ENCODE measurements around the gene IL25.
A peak's percentile ranks its signal among the peaks of the same experiment; 100 is the strongest.
"Not testable (repeated sequence)": the region's sequence is repeated elsewhere in the genome, so short reads cannot be mapped to it uniquely, and the experiment has no call there.

The IL25 gene

DNA sequence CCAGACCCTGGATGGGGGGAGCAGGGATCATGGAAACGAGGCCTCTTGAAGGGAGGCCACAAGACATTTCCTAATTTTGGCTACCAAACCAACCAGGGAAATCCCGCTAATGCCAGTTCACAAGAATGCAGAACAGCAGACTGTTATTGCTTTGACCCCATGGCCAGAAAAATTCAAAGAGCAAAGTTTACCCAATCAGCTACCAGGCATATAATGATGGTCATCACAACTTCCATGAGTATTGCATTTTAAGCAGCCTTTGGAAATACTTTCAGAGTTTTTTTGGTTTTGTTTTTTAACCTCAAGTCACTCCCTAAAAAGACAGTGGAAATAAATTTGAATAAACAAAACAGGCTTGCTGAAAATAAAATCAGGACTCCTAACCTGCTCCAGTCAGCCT is at the start of gene IL25:
TSS of gene IL25 (plus strand) at position 301 of the 400 bp plus-strand sequence.
- DNase-seq (ENCODE audit: low spot score) = no peak

DNA sequence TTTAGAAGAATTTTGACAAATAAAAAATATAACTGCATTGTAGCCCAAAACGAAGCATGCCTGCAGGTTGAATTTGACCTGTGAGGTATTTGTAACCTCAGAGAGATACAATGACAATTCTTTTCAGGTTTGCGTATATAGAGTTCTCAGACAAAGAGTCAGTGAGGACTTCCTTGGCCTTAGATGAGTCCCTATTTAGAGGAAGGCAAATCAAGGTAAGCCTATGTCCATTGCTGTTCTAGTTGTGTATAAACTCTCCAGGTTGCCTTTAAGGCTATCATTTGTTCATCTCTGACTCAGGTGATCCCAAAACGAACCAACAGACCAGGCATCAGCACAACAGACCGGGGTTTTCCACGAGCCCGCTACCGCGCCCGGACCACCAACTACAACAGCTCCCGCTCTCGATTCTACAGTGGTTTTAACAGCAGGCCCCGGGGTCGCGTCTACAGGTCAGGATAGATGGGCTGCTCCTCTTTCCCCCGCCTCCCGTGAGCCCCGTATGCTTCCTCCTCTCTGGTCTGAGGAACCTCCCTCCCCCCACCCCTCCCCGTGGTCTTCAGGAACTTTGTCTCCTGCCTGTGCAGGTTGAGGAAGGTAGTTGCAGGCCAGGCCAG is 48.7 kb upstream of the IL25 start:
- DNase-seq (ENCODE audit: low spot score) = no peak

DNA sequence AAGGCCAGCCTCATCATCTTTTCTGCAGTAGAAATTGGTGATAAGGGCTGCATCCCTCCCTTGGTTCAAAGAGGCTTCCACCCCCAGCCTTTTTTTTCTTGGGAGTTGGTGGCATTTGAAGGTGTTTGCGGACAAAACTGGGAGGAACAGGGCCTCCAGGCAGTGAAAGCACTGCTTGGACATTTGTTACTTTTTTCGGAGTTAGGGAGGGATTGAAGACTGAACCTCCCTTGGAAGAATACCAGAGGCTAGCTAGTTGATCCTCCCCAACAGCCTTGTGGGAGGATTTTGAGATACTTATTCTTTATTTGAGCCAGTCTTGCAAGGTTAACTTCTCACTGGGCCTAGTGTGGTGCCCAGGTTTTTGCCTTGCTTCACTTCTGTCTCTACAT is 48.2 kb upstream of the IL25 start:
- DNase-seq (ENCODE audit: low spot score) = no peak

DNA sequence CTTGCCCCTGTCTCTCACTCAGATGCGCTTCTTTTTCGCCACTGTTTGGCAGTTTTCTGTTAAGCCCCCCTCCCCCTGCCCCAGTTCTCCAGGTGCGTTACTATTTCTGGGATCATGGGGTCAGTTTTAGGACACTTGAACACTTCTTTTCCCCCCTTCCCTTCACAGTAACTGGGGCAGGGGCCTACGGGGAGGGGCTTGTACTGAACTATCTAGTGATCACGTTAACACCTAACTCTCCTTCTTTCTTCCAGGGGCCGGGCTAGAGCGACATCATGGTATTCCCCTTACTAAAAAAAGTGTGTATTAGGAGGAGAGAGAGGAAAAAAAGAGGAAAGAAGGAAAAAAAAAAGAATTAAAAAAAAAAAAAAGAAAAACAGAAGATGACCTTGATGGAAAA is 47.6 kb upstream of the IL25 start:
- no peak for DNase-seq (ENCODE audit: low spot score)

DNA sequence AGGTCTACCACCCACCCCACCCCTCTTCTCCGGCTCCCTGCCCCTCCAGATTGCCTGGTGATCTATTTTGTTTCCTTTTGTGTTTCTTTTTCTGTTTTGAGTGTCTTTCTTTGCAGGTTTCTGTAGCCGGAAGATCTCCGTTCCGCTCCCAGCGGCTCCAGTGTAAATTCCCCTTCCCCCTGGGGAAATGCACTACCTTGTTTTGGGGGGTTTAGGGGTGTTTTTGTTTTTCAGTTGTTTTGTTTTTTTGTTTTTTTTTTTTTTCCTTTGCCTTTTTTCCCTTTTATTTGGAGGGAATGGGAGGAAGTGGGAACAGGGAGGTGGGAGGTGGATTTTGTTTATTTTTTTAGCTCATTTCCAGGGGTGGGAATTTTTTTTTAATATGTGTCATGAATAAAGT is 46.9 kb upstream of the IL25 start:
- not testable (repeated sequence) for DNase-seq (ENCODE audit: low spot score)

DNA sequence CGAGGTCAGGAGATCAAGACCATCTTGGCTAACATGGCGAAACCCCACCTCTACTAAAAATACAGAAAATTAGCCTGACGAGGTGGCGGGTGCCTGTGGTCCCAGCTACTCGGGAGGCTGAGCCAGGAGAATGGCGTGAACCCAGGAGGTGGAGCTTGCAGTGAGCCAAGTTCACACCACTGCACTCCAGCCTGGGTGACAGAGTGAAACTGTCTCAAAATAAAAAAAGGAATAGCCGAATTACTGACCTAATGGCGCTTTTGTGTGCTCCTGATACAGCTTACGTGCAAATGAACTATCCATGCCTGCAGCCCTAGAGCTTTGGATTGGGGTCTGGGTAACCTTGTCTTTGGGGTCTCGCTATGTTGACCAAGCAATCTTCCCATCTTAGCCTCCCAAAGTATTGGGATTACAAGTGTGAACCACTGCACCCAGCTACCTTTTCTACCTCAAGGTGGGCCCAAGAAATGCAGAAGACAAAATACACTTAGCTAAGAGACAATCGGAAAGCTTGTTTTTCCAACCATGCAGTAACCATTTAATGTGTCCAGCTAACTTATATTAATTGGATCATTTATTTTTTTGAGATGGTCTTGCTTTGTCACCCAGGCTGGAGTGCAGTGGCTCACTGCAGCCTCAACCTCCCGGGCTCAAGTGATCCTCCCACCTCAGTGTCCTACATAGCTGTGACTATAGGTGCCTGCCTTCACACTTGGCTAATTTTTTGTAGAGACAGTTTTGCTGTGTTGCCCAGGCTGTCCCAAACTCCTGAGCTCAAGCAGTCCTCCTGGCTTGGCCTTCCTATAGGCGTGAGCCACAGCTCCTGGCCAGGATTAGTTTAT is 45.9 kb upstream of the IL25 start:
- DNase-seq (ENCODE audit: low spot score) = no peak

DNA sequence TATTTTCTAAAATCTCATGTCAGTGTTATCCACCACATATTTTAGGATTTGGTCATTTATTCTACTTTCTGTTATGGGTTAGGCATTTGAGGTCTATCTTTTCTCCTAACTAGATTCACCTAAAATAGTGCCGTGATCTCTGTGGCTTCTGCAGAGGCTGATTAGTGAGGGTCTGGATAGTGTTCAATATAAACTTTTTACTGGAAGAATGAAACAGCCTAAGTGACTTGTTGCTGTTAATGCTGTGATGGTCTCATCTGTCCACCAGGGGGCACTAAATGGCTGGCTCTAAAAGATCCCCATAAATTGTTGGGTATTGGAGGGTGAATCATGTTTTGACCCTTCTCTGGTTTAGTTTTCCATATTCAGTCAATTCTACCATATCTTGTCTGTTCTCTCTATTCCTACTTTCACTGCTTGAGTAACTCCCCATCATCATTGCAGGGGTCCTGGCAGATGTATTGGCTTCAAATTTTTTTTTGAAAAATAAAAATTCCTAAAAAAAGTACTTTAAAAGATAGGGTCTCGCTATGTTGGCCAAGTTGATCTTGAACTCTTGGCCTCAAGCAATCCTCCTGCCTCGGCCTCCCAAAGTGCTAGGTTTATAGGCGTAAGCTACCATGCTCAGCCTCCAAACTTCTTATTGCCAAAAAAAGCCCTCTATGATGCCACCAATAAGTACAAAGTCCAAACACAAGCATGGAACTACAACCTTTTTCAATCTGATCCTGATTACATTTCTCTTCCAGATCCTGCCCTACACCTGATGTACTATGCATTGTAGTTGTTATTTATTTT is 44.5 kb upstream of the IL25 start:
- DNase-seq (ENCODE audit: low spot score) = peak; percentile 83

DNA sequence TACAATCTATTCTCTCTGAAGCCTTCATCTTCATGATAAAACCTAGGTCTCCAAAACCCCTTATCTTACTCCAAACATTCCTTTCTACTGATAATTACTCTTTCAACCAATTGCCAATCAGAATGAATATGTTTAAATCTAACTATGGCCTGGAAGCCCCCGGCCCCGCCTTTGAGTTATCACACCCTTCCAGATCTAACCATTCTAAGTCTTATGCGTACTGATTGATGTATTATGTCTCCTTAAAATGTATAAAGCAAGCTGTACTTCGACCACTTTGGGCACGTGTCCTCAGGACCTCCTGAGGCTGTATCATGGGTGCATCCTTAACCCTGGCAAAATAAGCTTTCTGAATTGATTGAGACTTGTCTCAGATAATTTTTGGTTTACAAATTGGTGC is 37.0 kb upstream of the IL25 start:
- DNase-seq (ENCODE audit: low spot score) = no peak

DNA sequence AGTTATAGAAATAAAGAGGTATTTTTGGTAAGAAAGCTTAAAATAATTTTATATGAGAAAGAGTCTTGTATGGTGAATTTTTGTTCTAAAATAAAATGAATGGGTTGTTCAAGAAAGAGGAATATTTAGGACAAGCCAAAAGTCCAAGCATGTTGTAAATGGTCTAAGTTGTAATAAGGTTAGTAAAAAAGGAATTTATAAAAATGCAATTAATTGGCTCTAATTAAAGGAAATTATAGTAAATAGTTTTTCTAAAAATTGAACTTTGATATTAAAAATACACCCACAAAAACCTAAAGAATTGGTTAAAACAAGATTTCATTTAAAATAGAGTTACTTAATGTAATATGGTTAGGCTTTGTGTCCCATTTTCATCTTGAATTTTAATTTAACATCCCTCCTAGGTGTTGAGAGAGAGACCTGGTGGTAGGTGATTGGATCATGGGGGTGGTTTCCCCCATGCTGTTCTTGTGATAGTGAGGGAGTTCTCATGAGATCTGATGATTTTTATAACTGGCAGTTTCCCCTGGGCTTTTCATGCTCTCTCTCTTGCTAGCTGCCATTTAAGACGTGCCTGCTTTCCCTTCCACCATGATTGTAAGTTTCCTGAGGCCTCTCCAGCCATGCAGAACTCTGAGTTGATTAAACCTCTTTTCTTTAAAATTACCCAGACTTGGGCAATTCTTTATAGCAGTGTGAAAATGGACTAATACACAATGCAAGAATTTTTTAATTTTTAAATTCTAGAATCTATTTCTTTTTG is 32.9 kb upstream of the IL25 start:
- no peak for DNase-seq (ENCODE audit: low spot score)

DNA sequence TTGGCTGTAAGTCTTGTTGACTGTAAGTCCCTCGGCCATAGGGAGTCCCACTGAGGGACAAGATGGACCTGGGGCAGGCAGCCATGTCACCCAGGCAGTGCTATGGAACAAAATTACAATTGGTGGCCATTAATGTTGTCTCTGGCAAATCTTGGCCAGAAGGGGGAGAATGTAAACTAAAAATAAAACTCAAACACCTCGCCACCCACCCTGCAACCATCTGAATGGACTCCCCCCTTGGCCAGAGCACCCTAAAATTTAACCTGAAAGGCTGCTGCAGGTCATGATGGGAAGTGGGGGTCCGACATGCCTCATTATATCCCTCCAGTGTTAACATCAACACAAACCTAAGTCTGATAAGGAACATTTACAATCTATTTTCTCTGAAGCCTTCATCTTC is 28.1 kb upstream of the IL25 start:
- no peak for DNase-seq (ENCODE audit: low spot score)

DNA sequence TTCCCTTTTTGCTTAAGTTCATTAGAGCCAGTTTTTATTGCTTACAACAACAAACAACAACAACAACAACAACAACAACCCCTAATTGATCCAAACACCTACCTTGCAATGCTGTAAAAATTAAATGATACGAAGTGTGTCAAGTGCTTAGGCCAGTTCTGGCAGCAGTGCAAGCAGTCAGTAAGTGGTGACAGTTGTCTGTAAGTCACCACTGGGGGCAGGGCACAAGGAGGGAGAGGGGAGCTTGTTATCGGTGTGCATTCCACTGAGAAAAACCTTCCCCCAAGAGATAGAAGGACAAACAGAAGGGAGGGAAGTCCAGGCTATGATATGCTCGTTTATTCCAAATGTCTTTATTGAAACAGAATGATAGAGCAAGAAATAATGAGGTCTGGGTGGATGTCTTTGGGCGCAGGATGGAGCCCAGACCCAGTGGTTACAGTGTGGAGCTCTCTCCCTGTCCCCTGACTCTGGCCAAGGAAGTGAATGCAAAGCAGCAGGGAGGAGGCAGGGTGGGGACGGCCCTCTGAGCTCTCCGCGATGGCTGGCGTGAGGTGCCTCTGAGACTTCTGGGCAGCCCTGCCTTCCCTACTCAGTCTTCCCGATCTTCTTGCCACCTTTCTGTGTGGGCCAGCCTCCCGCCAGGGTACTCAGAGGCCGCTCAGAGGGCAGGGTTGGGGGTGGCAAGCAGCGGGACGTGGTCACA is 26.5 kb upstream of the IL25 start:
- DNase-seq (ENCODE audit: low spot score) = no peak

DNA sequence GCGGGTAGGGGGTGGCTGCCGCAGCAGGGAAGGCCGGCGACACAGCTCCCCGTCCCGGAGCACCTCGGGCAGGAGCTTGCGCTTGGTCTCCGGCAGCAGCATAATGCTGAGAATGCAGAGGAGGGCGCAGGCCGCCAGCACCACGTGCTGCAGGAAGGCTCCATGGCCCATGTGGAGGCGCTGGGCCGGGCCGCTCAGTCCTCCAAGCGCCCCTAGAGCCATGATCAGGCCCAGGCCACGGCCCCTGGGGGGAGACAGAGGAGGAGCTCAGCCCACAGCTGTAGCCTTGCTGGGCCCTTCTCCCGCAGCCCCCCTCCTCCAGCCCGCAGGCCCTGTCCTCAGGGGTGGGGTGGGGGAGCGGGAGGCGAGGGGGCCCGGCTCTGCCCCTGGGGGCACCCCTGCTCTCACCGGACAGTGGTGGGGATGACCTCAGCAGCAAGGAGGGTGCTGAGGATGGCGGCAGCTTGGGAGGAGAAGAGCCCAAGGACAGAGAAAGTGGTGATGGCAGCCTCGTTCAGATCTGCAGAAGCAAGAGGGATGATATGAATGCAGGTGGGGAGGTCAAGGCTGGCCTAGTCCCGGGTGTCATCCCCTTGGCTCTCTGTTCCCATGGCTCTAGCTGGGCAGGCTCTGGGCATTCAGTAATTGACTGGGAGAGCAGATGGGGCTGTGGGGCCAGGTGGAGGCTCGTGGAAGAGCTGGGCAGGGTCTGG is 25.8 kb upstream of the IL25 start:
- no peak for DNase-seq (ENCODE audit: low spot score)

DNA sequence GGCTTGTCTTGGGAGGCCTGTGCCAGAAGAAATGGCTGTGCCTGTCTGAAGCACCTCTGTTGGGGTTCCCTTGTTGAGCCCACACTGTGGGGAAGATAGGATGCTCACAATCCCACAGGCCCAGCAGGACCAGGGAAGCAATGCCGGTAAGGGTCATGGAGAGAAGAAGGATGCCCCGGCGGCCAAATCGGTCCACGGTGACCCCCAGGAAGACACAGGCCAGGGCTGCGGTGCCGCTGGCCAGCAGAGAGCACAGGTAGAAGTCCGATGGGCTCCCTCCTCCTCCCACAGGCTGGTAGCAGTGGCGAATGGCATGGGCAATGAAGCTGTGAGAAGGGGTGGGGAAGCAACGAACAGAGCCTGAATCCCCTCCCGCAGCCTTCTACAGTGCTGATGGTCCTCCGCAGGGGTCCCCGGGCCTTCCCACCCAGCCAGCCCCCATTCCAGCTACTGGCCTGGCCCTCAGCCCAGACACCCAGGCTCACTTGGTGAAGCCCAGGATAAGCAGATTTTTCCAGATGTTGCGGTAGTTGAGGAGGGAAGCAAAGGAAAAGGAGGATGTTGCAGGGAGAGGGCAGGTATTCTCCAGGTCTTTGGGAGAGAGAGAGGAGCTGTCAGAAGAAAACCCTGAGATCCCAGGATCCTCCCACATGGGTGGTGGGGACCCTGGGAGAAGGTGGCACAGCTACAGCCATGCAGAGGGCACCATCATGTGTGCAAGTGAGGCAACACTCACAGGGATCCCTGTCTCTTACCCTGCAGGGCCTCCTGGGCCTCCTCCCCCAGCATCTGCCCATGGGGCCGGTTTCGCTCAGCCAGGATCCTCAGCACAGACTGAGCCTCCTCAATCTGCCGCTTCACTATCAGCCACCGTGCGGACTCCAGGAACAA is 25.0 kb upstream of the IL25 start:
- no peak for DNase-seq (ENCODE audit: low spot score)

DNA sequence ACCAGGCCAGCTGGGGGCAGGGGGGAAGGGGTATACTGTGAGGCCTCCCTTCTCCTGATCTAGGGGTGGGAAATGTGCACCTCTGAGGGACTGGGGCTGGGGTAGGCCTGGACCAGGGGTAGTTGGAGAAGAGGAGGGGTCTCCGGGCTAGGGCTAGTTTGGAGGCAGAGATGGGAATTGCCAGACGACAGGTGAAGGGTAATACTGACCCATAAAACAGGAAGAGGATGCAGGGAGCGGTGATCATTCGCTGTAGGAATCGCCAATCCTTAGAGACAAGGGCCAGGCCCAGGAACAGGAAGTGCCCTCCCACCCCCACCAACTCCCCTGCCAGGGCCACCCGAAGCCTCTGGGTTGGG is 24.3 kb upstream of the IL25 start:
- no peak for DNase-seq (ENCODE audit: low spot score)

DNA sequence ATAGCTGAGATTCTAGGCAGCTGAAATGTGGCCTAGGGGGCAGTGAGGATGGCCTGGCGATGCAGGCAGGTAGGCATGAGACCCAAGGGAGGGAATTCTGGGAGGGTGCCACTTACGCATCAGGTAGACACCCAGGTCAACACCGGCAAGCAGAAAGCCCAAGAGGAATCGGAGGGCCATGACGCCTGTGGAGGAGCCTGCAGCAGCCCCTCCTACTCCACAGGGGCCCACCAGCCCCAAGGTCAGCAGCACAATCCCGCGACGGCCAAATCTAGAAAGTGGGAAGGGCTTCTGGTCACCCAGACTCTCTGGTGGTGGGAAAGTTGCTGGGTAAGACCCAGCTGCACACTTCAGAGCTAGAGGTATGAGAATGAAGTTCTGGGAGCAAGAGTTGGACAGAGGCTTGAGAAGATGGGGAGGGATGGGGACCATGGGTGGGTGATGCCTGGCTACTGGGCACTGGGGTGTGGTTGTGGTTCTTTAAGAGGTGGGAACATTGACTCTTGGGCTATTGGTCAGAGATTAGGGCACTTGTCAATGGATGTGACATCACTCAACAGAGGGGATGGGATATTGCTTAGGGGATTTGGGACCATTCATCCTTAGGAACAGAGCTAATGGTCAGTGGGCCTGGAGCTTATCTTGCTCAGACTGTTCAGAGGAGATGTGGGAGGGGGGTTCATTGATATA is 23.3 kb upstream of the IL25 start:
- DNase-seq (ENCODE audit: low spot score) = no peak

DNA sequence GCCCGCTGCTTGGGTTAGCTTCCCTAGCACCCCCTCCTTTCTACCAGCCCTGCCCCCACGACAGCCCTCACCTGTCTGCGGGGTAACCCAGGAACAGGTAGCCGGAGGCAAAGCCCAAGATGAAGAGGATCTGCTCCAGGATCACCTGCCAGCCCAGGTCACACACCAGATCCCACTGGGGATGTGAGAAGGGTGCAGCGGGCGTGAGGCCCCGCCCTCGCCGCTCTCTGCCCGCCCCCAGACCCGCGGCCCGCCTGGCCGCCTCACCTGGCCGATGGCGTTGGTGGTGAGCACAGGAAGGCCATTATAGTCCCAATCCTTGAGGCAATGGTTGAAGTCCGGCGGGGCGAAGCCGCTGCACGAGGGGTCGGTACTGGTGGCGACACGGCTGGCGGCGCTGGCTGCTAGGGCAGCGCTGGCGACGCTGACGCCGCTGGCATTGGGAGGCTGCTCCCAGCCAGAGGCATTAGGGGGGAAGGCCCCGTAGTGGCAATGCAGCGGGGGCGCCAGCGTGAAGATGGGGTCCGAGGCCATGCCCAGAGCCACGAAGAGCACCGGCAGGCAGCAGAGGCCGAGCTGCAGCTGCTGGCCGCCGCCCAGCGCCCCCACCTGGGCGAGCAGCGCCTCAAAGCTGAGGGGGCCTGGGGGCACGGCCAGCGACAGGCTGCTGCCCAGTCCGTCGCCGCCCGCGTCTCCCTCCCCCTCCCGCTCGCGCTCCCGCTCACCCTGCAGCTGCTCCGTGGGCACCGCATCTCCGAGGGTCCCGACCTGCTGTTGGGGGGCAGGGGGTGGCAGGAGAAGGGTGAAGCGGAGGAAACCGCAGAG is 20.7 kb upstream of the IL25 start:
- DNase-seq (ENCODE audit: low spot score) = peak; percentile 39

DNA sequence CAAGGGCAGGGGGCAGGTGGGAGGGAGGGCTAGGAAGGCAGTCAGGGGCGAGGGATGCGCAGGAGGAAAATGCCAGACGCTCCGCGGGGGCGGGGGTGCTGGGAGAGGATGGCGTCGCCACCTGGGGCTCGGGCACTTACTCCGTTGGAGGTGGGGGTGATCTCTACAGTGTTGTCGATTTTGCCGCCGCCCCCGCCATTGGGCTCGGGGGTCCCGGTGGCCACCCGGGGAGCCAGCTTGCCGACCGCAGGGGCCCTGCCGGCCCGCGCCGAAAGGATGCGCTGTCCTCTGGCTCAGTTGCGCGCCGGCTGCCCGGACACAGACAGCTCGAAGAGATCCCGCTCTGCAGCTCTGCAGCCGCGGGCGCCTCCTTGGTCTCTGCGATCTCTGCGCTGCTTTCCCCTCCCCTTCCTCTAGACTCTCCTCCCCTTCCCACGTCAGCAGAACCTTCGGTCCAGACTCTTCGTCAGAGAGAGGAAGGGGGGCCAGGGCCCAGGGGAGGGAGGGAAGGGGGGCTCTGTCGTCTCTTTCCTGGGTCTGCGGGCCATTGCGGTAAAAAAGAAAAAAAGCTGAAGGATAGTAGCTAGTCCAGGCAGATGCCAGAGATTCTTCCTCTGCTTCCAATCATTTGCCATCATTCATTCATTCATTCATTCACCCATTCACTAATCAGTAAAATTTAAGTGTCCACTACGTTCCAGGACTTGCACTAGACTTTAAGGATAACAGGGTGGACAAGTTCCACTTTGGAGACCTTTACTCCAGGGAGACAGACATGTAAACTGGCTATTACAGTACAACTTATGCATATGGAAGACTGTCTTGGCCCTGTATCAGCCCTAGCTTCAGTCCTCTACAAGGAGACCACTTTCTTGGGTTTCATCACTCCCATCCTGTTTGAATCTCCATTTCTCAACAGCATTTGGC is 19.8 kb upstream of the IL25 start, which contains the start of gene SLC22A17:
TSS of gene SLC22A17 (minus strand) at position 382 of the 927 bp plus-strand sequence.
- peak; percentile 95 for DNase-seq (ENCODE audit: low spot score)
